HCT116 (cell line): Measurements from ENCODE around the gene RSPH4A. TPM values are rescaled to one million over a fixed set of nuclear protein-coding genes. Genes with fewer than 3 reads are reported as not detected.

Source experiments
- ATAC-seq: fragments of 200-7000 bp; cut with Tn5 transposase; 2 replicates; pipeline ENCODE4 v1.9.1; 2020; ENCODE audit warnings: mild to moderate bottlenecking, moderate library complexity
- BruUV-seq: library from RNA; stranded (reverse); fragments of 400-500 nt; replicated peaks from 2 replicates; lab custom pipeline; 2021; lab: Mats Ljungman, UMichigan
- CTCF ChIA-PET: fragments of 300-600 bp; sonication (Branson Sonifier 250); formaldehyde crosslinking; loops from one replicate; lab custom pipeline; 2021; ENCODE audit warnings: antibody characterized with exemption; lab: Charles Lee
- POLR2A ChIA-PET: fragments of 300-600, 350-600 bp; sonication (Branson Sonifier 250); formaldehyde crosslinking; loops from one replicate; lab custom pipeline; 2021; ENCODE audit warnings: antibody characterized with exemption; lab: Charles Lee
- RAD21 ChIA-PET, 2 experiments: fragments of 300-600 bp; sonication (Branson Sonifier 250); formaldehyde crosslinking; loops; one replicate each; lab custom pipeline; 2023; ENCODE audit warnings: low total read pairs in 2 of 2; ENCODE audit not compliant: uncharacterized antibody in 2 of 2, unreplicated experiment in 2 of 2, low non-redundant PET in 1 of 2; lab: Charles Lee
- DNase-seq: peaks from one replicate; pipeline ENCODE4 v3.0.0-alpha.2; 2010; ENCODE audit warnings: low read depth, low spot score
- H2AFZ ChIP-seq: fragments of 200-600 bp; shearing (Covaris generic), sonication (generic); 2 replicates; pipeline ENCODE4 v1.6.1; 2017; ENCODE audit warnings: low read depth, mixed run types, mixed read lengths, antibody characterized with exemption, low read length; ENCODE audit not compliant: poor library complexity, severe bottlenecking
- H3K27ac ChIP-seq: 2 replicates; pipeline ENCODE4 v1.5.1; 2012; ENCODE audit warnings: low read depth, low read length
- H3K27me3 ChIP-seq: fragments of 200-600 bp; sonication (generic); 2 replicates; pipeline ENCODE4 v1.6.1; 2016; ENCODE audit warnings: mixed run types, low read length, mixed read lengths; ENCODE audit not compliant: insufficient read depth
- H3K36me3 ChIP-seq, 2 experiments: fragments of 200-500 bp in 1 of 2; fragments of 200-600 bp in 1 of 2; sonication (Bioruptor generic) in 1 of 2; sonication (generic) in 1 of 2; 2 replicates each; pipeline versions ENCODE4 v1.5.1 to v1.6.1; 2014 to 2016; ENCODE audit warnings: low read length in 2 of 2, inconsistent platforms in 1 of 2, mixed read lengths in 1 of 2, mixed run types in 1 of 2; ENCODE audit not compliant: insufficient read depth in 2 of 2, control insufficient read depth in 1 of 2
- H3K4me1 ChIP-seq, 2 experiments: fragments of 200-600 bp in 1 of 2; sonication (generic) in 1 of 2; 2 replicates each; pipeline versions ENCODE4 v1.5.1 to v1.6.1; 2012 to 2017; ENCODE audit warnings: low read length in 2 of 2, inconsistent platforms in 1 of 2, mild to moderate bottlenecking in 1 of 2, mixed read lengths in 1 of 2, mixed run types in 1 of 2, moderate library complexity in 1 of 2; ENCODE audit not compliant: insufficient read depth in 2 of 2, control insufficient read depth in 1 of 2
- H3K4me2 ChIP-seq: fragments of 200-600 bp; sonication (generic); 2 replicates; pipeline ENCODE4 v1.6.1; 2017; ENCODE audit warnings: mixed run types, low read length, mixed read lengths
- H3K4me3 ChIP-seq, 2 experiments: fragments of 200-600 bp in 1 of 2; sonication (generic) in 1 of 2; replicated peaks in 1 of 2; 2 replicates each; pipeline ENCODE4 v1.5.1; 2011 to 2016; ENCODE audit warnings: low read length in 2 of 2, control low read depth in 1 of 2, low read depth in 1 of 2, mild to moderate bottlenecking in 1 of 2, mixed read lengths in 1 of 2, mixed run types in 1 of 2
- H3K79me2 ChIP-seq: fragments of 200-600 bp; sonication (generic); 2 replicates; pipeline ENCODE4 v1.6.1; 2017; ENCODE audit warnings: mild to moderate bottlenecking, mixed run types, low read length, moderate library complexity, mixed read lengths; ENCODE audit not compliant: insufficient read depth
- H3K9ac ChIP-seq: fragments of 200-600 bp; sonication (generic); 2 replicates; pipeline ENCODE4 v1.6.1; 2016; ENCODE audit warnings: low read length, mixed read lengths
- H3K9me2 ChIP-seq: fragments of 200-600 bp; sonication (generic), shearing (Covaris generic); 2 replicates; pipeline ENCODE4 v1.6.1; 2017; ENCODE audit warnings: mixed run types, mild to moderate bottlenecking, moderate library complexity; ENCODE audit not compliant: insufficient read depth
- H3K9me3 ChIP-seq, 2 experiments: fragments of 200-500 bp in 1 of 2; fragments of 200-600 bp in 1 of 2; sonication (Bioruptor generic) in 1 of 2; sonication (generic) in 1 of 2; 2 replicates each; pipeline ENCODE4 v1.6.1; 2014 to 2017; ENCODE audit warnings: low read length in 2 of 2, mixed read lengths in 2 of 2, inconsistent platforms in 1 of 2, low read depth in 1 of 2, mild to moderate bottlenecking in 1 of 2, mixed run types in 1 of 2, moderate library complexity in 1 of 2; ENCODE audit not compliant: control insufficient read depth in 1 of 2, insufficient read depth in 1 of 2
- H4K20me1 ChIP-seq: fragments of 200-600 bp; sonication (generic), shearing (Covaris generic); 2 replicates; pipeline ENCODE4 v1.6.1; 2017; ENCODE audit warnings: mixed run types, mild to moderate bottlenecking, moderate library complexity; ENCODE audit not compliant: insufficient read depth
- CBX3 ChIP-seq: IDR thresholded peaks from 2 replicates; pipeline ENCODE4 v1.6.1; 2012; ENCODE audit warnings: low read depth
- CEBPB ChIP-seq: IDR thresholded peaks from 2 replicates; pipeline ENCODE4 v1.6.1; 2012; ENCODE audit warnings: low read depth
- EGR1 ChIP-seq: IDR thresholded peaks from 2 replicates; pipeline ENCODE4 v1.6.1; 2012; ENCODE audit warnings: low read depth
- ELF1 ChIP-seq: IDR thresholded peaks from 2 replicates; pipeline ENCODE4 v1.6.1; 2012; ENCODE audit warnings: low read depth, borderline replicate concordance
- EZH2 ChIP-seq: fragments of 200-600 bp; sonication (generic); IDR thresholded peaks from 2 replicates; pipeline ENCODE4 v1.6.1; 2017; ENCODE audit warnings: antibody characterized with exemption, mixed run types
- FOSL1 ChIP-seq: IDR thresholded peaks from 2 replicates; pipeline ENCODE4 v1.6.1; 2012; ENCODE audit warnings: low read depth
- RAD21 ChIP-seq: IDR thresholded peaks from 2 replicates; pipeline ENCODE4 v1.6.1; 2012; ENCODE audit warnings: low read depth, mild to moderate bottlenecking
- REST ChIP-seq: IDR thresholded peaks from 2 replicates; pipeline ENCODE4 v1.6.1; 2012; ENCODE audit warnings: low read depth
- SIN3A ChIP-seq: IDR thresholded peaks from 2 replicates; pipeline ENCODE4 v1.6.1; 2012; ENCODE audit warnings: low read depth
- TCF7L2 ChIP-seq: IDR thresholded peaks from 2 replicates; pipeline ENCODE4 v1.7.0; 2011; ENCODE audit warnings: borderline replicate concordance, inconsistent platforms; ENCODE audit not compliant: insufficient read depth, insufficient read length; ENCODE audit errors: extremely low read depth
- ZFX ChIP-seq: fragments of 450-650 bp; IDR thresholded peaks from 2 replicates; pipeline ENCODE4 v1.6.1; 2017
- intact Hi-C: fragments of 100-400 bp; cut with micrococcal nuclease; formaldehyde crosslinking; loops from 2 replicates; pipeline ENCODE4 v1.10.0; 2022
- total RNA-seq: library from RNA; stranded (reverse); gene quantifications from one replicate; pipeline ENCODE4 v1.2.1, GENCODE V29; 2021; ENCODE audit not compliant: unreplicated experiment
- TF ChIP-seq, protein P1 (sequence below): IDR thresholded peaks from 2 replicates; pipeline ENCODE4 v1.6.1; 2011; ENCODE audit warnings: mild to moderate bottlenecking, low read length, moderate library complexity; ENCODE audit not compliant: insufficient replicate concordance; ENCODE audit errors: extremely low read depth

Gene RSPH4A
- total RNA-seq, 1 experiment from 2014 or later = 0.27 TPM

DNA sequence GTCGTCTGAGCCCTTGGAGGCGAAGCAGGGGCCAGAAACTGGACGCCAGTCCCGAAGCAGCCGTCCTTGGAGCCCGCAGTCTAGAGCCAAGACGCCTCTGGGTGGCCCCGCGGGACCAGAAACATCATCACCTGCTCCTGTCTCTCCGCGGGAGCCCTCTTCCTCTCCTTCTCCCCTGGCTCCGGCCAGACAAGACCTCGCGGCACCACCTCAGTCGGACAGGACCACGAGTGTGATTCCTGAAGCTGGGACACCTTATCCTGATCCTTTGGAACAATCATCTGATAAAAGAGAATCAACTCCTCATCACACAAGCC lies 416 bp downstream of the RSPH4A start:
- Histone ChIP-seq H3K9me3 (no peaks in the 10 kb centered on the region), H4K20me1 (no peaks in the 10 kb centered on the region), H3K9me2 (no peaks in the 10 kb centered on the region), H2AFZ (no peak overlapping the region), H3K4me3 (peak overlapping the region; percentile 48 to 54), H3K27ac (no peak overlapping the region), H3K36me3 (no peaks in the 10 kb centered on the region), H3K27me3 (no peaks in the 10 kb centered on the region), H3K9ac (0 out of 2 replicates have a peak overlapping the region, but pooled peaks have one; percentile 3), H3K79me2 (no peaks in the 10 kb centered on the region), H3K4me1 (peaks cover 0 to 5% of the 10 kb centered on the region in 2 experiments; a peak in 1 of 4 replicates), H3K4me2 (peak overlapping the region; percentile 59)
- intact Hi-C loops = no loop called here
- DNase-seq (no peak), ATAC-seq (peak; percentile 44)
- ChIA-PET CTCF (no interaction called here), RAD21 (no interaction called here), POLR2A (no interaction called here)
- no TSS peak for BruUV-seq
- TF ChIP-seq RAD21 (0 out of 2 replicates have a peak, but pooled peaks have one; percentile 15), CBX3 (no peak)

GRCh38 chr6:116624036-116624805 lies 7.9 kb downstream of the RSPH4A start:
- H3K9me3 ChIP-seq = no peaks in the 10 kb centered on the region; a peak in 1 of 4 replicates
- no peak overlapping the region for H2AFZ ChIP-seq
- ChIA-PET CTCF (interaction anchor here (1.0 kb wide), 1 partner anchor 10 kb away, joined by 3 read pairs; no protein-coding TSS in a partner anchor), RAD21 (no interaction called here), POLR2A (interaction anchor here (1.0 kb wide), 1 partner anchor 10 kb away, joined by 3 read pairs; no protein-coding TSS in a partner anchor)
- peaks cover 6 to 12% of the 10 kb centered on the region in 2 experiments; a peak in 3 of 4 replicates for H3K4me1 ChIP-seq
- no peak overlapping the region for H3K27ac ChIP-seq
- peak; percentile 19 for DNase-seq
- ATAC-seq = peak; percentile 73
- BruUV-seq = no TSS peak
- H3K9ac ChIP-seq = no peak overlapping the region
- no peak overlapping the region for H3K4me3 ChIP-seq
- H3K4me2 ChIP-seq = peak overlapping the region; percentile 34
- no peaks in the 10 kb centered on the region for H3K27me3 ChIP-seq
- no peaks in the 10 kb centered on the region for H3K79me2 ChIP-seq
- intact Hi-C loops = no loop called here
- no peaks in the 10 kb centered on the region for H3K9me2 ChIP-seq
- no peaks in the 10 kb centered on the region for H4K20me1 ChIP-seq
- H3K36me3 ChIP-seq = no peaks in the 10 kb centered on the region
- no peak for TF ChIP-seq ELF1
- TF ChIP-seq FOSL1 = peak; percentile 68
- TF ChIP-seq EZH2 = no peak
- TF ChIP-seq CEBPB = no peak
- TF ChIP-seq, protein P1, sequence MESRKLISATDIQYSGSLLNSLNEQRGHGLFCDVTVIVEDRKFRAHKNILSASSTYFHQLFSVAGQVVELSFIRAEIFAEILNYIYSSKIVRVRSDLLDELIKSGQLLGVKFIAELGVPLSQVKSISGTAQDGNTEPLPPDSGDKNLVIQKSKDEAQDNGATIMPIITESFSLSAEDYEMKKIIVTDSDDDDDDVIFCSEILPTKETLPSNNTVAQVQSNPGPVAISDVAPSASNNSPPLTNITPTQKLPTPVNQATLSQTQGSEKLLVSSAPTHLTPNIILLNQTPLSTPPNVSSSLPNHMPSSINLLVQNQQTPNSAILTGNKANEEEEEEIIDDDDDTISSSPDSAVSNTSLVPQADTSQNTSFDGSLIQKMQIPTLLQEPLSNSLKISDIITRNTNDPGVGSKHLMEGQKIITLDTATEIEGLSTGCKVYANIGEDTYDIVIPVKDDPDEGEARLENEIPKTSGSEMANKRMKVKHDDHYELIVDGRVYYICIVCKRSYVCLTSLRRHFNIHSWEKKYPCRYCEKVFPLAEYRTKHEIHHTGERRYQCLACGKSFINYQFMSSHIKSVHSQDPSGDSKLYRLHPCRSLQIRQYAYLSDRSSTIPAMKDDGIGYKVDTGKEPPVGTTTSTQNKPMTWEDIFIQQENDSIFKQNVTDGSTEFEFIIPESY = no peak
- no peak for TF ChIP-seq REST
- TF ChIP-seq ZFX = no peak
- TF ChIP-seq EGR1 = no peak
- TF ChIP-seq SIN3A = no peak
- TF ChIP-seq TCF7L2 = peak; percentile 78
